Activated CD8-positive, alpha-beta memory T cell treated with anti-CD3 and anti-CD28 coated beads, Interleukin-2, amount 50 U/mL, for 24 hours (primary cell): Measurements from ENCODE around the gene ING3.

Experiments
- DNase-seq: peaks from one replicate; pipeline ENCODE4 v3.0.0-alpha.2; 2020; ENCODE audit errors: extremely low read depth

The ING3 gene

GRCh38 chr7:121026577-121027111 lies 76.1 kb downstream of the ING3 start:
- no peak for DNase-seq
